ENCODE measurements around the gene SPAG9.

DNA sequence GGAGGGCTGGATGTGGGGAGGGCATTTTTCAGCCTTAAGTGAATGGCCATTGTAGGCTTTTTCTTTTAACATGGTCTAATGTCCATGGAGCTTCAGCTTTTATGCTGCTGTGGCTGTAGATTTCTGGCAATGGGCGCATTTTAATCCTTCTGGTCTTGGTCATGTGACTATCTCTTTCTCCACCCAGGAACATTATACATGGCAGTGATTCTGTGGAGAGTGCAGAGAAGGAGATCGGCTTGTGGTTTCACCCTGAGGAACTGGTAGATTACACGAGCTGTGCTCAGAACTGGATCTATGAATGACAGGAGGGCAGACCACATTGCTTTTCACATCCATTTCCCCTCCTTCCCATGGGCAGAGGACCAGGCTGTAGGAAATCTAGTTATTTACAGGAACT, 40.9 kb upstream of the SPAG9 start:
- TF ChIP-seq EZH2 (IDR thresholded peaks at IDR 0.05; ENCODE audit: borderline replicate concordance, insufficient read depth, low read depth, low read length, poor library complexity, severe bottlenecking), result no peak
- TF ChIP-seq, protein P1, sequence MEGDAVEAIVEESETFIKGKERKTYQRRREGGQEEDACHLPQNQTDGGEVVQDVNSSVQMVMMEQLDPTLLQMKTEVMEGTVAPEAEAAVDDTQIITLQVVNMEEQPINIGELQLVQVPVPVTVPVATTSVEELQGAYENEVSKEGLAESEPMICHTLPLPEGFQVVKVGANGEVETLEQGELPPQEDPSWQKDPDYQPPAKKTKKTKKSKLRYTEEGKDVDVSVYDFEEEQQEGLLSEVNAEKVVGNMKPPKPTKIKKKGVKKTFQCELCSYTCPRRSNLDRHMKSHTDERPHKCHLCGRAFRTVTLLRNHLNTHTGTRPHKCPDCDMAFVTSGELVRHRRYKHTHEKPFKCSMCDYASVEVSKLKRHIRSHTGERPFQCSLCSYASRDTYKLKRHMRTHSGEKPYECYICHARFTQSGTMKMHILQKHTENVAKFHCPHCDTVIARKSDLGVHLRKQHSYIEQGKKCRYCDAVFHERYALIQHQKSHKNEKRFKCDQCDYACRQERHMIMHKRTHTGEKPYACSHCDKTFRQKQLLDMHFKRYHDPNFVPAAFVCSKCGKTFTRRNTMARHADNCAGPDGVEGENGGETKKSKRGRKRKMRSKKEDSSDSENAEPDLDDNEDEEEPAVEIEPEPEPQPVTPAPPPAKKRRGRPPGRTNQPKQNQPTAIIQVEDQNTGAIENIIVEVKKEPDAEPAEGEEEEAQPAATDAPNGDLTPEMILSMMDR (IDR thresholded peaks at IDR 0.05), result no peak

Measured in B cell (primary cell).